A673 (cell line): Measurements from ENCODE around the gene ITGA1. TPM values are rescaled to one million over a fixed set of nuclear protein-coding genes. Genes with fewer than 3 reads are reported as not detected.

Source experiments
- BruUV-seq: library from RNA; stranded (reverse); fragments of 400-500 nt; replicated peaks from 2 replicates; lab custom pipeline; 2021; lab: Mats Ljungman, UMichigan
- CTCF ChIA-PET: fragments of 300-600 bp; sonication (Branson Sonifier 250); formaldehyde crosslinking; loops from one replicate; lab custom pipeline; 2022; ENCODE audit warnings: antibody characterized with exemption; lab: Charles Lee
- POLR2A ChIA-PET: fragments of 300-600 bp; sonication (Branson Sonifier 250); formaldehyde crosslinking; loops from one replicate; lab custom pipeline; 2022; ENCODE audit warnings: antibody characterized with exemption; ENCODE audit not compliant: low non-redundant PET; lab: Charles Lee
- DNase-seq: peaks from one replicate; pipeline ENCODE4 v3.0.0-alpha.2; 2015; ENCODE audit warnings: low spot score
- H3K27ac ChIP-seq: fragments of 200-600 bp; sonication (generic); 2 replicates; pipeline ENCODE4 v1.5.1; 2016; ENCODE audit warnings: mixed run types, low read depth, mild to moderate bottlenecking, mixed read lengths, antibody characterized with exemption, low read length; ENCODE audit not compliant: poor library complexity, severe bottlenecking
- H3K27me3 ChIP-seq: fragments of 200-600 bp; sonication (generic); replicated peaks from 2 replicates; pipeline ENCODE4 v1.6.1; 2017; ENCODE audit warnings: mixed run types, low read depth, mild to moderate bottlenecking, mixed read lengths, antibody characterized with exemption, low read length; ENCODE audit not compliant: insufficient read depth, poor library complexity
- H3K36me3 ChIP-seq: fragments of 200-600 bp; sonication (generic); 2 replicates; pipeline ENCODE4 v1.6.1; 2016; ENCODE audit warnings: mixed run types, mild to moderate bottlenecking, mixed read lengths, antibody characterized with exemption, low read length; ENCODE audit not compliant: insufficient read depth, poor library complexity, severe bottlenecking
- H3K4me1 ChIP-seq: fragments of 200-600 bp; sonication (generic); 2 replicates; pipeline ENCODE4 v1.6.1; 2017; ENCODE audit warnings: mixed run types, mild to moderate bottlenecking, mixed read lengths, antibody characterized with exemption, low read length; ENCODE audit not compliant: insufficient read depth, poor library complexity, severe bottlenecking
- H3K4me3 ChIP-seq: fragments of 200-600 bp; sonication (generic); 2 replicates; pipeline ENCODE4 v1.5.1; 2016; ENCODE audit warnings: low read depth, mixed run types, mild to moderate bottlenecking, mixed read lengths, low read length; ENCODE audit not compliant: poor library complexity, severe bottlenecking
- H3K9me3 ChIP-seq: fragments of 200-600 bp; sonication (generic); 2 replicates; pipeline ENCODE4 v1.6.1; 2016; ENCODE audit warnings: mixed run types, low read depth, mild to moderate bottlenecking, mixed read lengths, antibody characterized with exemption, low read length; ENCODE audit not compliant: poor library complexity, severe bottlenecking
- EZH2 ChIP-seq: fragments of 200-600 bp; sonication (generic); IDR thresholded peaks from 2 replicates; pipeline ENCODE4 v1.6.1; 2017; ENCODE audit warnings: borderline replicate concordance, low read depth, mild to moderate bottlenecking, mixed read lengths, antibody characterized with exemption, low read length; ENCODE audit not compliant: poor library complexity, severe bottlenecking
- intact Hi-C: fragments of 100-400 bp; cut with micrococcal nuclease; formaldehyde crosslinking; loops from one replicate; pipeline ENCODE4 v1.10.0; 2022; ENCODE audit not compliant: unreplicated experiment
- total RNA-seq: library from RNA; stranded (reverse); gene quantifications from 2 replicates; pipeline ENCODE4 v1.2.3, GENCODE V29; 2021
- TF ChIP-seq, protein P1 (sequence below): fragments of 300-800, 200-600 bp; sonication (generic); conservative IDR thresholded peaks from 2 replicates; pipeline ENCODE4 v1.5.1; 2017; ENCODE audit warnings: low read depth, mild to moderate bottlenecking, antibody characterized with exemption, low read length, moderate library complexity, mixed read lengths

Gene ITGA1
- total RNA-seq, 1 experiment from 2014 or later, result 8.1 TPM

DNA sequence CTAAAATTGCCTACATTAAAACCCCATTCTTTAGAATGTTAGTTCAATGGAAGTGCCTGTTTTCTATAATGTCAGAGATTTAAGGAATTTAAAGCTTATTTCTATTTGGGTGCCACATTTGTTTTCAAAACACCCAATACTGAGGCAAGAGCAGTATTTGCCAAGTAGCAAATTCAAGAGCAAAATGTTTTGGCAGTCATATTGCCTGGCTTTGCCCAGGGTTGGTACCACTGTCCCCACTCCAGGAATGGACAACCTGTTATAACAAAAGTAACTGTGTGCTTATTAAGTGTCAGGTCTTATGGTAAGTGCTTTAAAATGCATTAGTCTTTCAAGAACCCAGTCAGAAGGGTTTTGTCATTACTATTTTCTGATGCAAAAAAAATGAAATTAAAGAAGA is 19.3 kb downstream of the ITGA1 start:
- Histone ChIP-seq H3K9me3 (no peaks in the 10 kb centered on the region), H3K4me3 (no peak overlapping the region), H3K27ac (no peak overlapping the region), H3K36me3 (peaks cover 11% of the 10 kb centered on the region), H3K27me3 (no peaks in the 10 kb centered on the region), H3K4me1 (peaks cover 28% of the 10 kb centered on the region)
- POLR2A ChIA-PET, result no interaction called here
- no peak for DNase-seq
- CTCF ChIA-PET, result no interaction called here
- TF ChIP-seq, protein P1, sequence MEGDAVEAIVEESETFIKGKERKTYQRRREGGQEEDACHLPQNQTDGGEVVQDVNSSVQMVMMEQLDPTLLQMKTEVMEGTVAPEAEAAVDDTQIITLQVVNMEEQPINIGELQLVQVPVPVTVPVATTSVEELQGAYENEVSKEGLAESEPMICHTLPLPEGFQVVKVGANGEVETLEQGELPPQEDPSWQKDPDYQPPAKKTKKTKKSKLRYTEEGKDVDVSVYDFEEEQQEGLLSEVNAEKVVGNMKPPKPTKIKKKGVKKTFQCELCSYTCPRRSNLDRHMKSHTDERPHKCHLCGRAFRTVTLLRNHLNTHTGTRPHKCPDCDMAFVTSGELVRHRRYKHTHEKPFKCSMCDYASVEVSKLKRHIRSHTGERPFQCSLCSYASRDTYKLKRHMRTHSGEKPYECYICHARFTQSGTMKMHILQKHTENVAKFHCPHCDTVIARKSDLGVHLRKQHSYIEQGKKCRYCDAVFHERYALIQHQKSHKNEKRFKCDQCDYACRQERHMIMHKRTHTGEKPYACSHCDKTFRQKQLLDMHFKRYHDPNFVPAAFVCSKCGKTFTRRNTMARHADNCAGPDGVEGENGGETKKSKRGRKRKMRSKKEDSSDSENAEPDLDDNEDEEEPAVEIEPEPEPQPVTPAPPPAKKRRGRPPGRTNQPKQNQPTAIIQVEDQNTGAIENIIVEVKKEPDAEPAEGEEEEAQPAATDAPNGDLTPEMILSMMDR, result no peak
- no peak for TF ChIP-seq EZH2
- BruUV-seq, result no TSS peak
- intact Hi-C loops, result no loop called here

DNA sequence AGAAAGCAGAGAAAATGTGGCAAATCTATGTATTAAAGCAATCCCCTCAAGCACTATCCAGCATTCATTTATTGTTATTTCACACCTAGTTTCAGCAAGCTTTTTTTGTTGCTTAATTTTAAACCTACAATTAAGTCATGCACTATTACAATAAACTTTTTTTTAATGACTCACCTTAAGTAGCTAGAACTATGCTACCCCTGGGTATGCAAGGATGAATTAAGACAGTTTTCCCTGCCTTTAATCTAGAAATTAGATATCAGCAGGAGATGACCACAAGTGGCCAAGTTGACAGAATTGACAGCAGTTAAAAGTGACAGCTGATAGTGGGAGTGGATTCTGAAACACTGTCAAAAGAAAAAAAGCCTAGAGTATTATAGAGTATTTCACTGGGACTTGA is 20.0 kb downstream of the ITGA1 start:
- Histone ChIP-seq H3K4me1 (peaks cover 26% of the 10 kb centered on the region), H3K36me3 (peaks cover 7% of the 10 kb centered on the region), H3K27me3 (no peaks in the 10 kb centered on the region), H3K4me3 (no peak overlapping the region), H3K9me3 (no peaks in the 10 kb centered on the region), H3K27ac (no peak overlapping the region)
- intact Hi-C loops, result no loop called here
- no peak for DNase-seq
- ChIA-PET POLR2A (no interaction called here), CTCF (no interaction called here)
- no peak for TF ChIP-seq EZH2
- TF ChIP-seq, protein P1, result no peak
- BruUV-seq, result no TSS peak

DNA sequence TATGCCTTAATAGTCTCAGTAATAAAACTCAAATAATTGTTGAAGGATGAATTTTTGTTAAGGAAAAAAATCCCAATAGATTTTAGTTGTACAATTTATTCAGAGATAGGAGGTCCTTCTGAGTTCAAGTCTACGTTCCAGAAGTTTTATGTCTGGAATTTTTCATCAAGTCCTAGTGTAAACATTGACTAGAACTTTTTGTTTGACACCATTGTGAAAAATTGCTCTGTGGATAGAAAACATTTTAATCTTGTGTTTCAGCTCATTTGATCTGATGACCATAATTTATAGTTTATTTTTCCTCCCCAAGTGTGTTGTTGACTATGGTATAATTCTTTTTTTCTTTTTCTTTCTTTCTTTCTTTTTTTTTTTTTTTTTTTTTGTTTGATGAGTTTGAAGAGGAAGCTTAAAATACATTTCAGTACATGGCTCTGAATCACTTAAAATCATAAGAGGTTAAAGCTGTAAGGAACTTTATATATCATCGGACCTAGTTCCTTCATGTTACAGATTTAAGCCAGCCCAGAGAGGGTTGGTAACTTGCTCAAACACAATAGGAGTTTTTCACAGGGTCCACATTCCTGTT is 20.7 kb downstream of the ITGA1 start:
- BruUV-seq, result no TSS peak
- no peak overlapping the region for H3K4me3 ChIP-seq
- ChIA-PET CTCF (no interaction called here), POLR2A (no interaction called here)
- H3K27me3 ChIP-seq, result no peaks in the 10 kb centered on the region
- H3K36me3 ChIP-seq, result peaks cover 3% of the 10 kb centered on the region
- no peak for TF ChIP-seq EZH2
- TF ChIP-seq, protein P1, result no peak
- DNase-seq, result no peak
- H3K9me3 ChIP-seq, result no peaks in the 10 kb centered on the region
- H3K4me1 ChIP-seq, result peaks cover 19% of the 10 kb centered on the region
- intact Hi-C loops, result no loop called here
- no peak overlapping the region for H3K27ac ChIP-seq
